GM21529 (cell line): Measurements from ENCODE around the gene SACS.
"Not testable (repeated sequence)": the region's sequence is repeated elsewhere in the genome, so short reads cannot be mapped to it uniquely, and the experiment has no call there.

Source experiments
- ATAC-seq: cut with Tn5 transposase; IDR thresholded peaks from one replicate; pipeline ENCODE4 v1.9.1; 2021; ENCODE audit not compliant: unreplicated experiment

SACS gene

GRCh38 chr13:23456437-23457210 is 23.1 kb upstream of the SACS start:
- ATAC-seq: no peak

DNA sequence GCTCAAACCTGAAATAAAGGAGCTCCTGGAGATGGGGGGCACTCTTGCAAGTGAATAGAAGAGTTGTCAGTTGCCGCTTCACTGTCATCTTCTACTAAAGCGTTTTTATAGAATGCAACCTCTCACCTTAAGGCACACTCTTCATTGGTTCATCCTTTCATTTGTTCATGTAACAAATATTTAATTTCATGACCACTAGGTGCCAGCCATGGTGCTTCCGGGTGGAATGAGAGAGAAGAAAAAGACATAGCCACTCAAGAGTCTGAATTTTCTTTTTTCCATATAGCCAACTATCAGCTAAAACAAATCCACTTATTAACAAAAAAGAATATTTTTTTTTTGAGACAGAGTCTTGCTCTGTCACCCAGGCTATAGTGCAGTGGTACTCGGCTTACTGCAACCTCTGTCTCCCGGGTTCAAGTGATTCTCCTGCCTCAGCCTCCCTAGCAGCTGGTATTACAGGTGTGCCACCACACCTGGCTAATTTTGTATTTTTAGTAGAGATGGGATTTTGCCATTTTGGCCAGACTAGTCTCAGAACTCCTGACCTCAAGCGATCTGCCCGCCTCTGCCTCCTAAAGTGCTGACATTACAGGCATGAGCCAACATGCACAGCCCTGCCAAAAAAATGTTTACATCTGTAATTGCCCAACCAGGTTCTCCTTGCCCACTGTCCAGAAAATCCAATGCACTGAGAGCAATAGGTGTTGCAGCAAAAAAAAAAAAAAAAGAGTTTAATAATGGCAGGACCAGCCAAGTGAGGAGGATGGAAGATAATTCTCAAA is 22.1 kb upstream of the SACS start:
- no peak for ATAC-seq

- no peak for ATAC-seq
Measured at GRCh38 chr13:23453132-23453531, 19.6 kb upstream of the SACS start.

GRCh38 chr13:23450340-23451046 is 17.0 kb upstream of the SACS start:
- no peak for ATAC-seq

DNA sequence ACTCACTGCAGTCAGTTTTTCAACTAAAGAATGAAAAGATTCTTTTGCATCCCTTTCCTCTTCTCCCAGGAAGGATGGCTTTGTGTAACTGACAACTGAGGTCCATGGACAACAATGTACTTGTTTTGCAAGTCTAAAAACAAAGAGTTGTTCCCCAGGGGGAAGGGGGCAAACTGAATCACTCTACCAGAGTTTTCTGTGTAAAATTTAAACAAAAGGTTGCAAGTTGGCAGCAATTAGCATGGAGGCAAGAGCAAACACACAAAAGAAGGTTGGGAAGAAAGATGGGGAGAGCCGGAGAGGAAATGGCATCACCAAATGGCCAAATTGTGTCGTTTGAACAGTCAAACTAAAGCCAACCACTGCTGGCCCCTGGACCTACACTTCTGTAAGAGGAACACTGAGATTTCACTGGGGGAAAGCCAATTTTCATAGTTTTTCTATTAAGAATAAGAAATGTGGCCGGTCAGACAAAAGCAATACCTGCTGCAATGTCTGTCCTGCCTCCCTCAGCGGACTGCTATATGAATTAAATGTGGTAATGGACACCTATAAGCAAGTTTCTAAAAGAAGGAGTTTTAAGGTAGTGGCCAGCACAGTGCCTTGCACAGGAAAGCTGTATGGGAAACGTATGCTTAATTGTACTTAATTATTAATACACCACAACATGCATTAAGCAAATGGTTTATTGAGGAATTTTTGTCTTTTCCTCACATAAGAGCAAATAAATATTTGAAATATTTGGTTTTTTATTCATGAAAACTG is 16.1 kb upstream of the SACS start:
- ATAC-seq: no peak

DNA sequence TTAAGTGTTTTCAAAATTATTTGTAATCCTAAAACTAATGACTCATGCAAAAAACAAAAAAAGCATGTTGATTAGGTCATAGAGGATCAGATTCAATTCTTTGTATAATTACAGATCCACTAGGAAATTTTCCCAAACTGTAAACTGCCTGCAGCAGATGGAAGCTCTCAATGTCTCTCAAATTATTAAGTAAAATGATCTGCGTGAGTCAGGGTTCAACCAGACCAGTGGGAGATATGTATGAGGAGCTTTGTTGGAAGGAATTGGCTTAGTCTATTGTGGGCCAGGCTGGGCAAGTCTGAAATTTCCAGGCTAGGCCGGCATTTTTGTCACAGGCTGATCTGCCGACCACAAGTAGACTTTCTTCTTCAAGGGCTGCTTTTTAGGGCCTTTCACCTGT is 14.4 kb upstream of the SACS start:
- no peak for ATAC-seq

GRCh38 chr13:23445794-23446193 is 12.3 kb upstream of the SACS start:
- no peak for ATAC-seq

DNA sequence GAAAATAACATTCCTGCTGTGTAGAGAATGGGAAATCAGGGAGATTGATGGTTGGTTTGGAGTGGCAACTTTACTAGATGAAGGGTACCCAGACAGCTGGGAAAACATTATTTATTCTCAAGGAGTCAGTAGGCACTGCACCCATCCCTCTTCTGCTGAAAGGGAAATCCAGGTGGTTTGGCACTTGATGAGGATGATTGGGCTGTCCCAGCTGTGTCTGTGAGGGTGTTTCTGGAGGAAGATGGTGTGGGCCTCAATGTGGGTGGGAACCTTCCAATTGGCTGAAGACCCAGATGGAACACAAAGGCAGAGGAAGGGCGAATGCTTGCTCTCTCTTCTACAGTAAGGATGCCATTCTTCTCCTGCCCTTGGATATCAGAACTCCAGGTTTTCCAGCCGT is 10.4 kb upstream of the SACS start:
- no peak for ATAC-seq

GRCh38 chr13:23443110-23443509 is 9.6 kb upstream of the SACS start:
- ATAC-seq: no peak

DNA sequence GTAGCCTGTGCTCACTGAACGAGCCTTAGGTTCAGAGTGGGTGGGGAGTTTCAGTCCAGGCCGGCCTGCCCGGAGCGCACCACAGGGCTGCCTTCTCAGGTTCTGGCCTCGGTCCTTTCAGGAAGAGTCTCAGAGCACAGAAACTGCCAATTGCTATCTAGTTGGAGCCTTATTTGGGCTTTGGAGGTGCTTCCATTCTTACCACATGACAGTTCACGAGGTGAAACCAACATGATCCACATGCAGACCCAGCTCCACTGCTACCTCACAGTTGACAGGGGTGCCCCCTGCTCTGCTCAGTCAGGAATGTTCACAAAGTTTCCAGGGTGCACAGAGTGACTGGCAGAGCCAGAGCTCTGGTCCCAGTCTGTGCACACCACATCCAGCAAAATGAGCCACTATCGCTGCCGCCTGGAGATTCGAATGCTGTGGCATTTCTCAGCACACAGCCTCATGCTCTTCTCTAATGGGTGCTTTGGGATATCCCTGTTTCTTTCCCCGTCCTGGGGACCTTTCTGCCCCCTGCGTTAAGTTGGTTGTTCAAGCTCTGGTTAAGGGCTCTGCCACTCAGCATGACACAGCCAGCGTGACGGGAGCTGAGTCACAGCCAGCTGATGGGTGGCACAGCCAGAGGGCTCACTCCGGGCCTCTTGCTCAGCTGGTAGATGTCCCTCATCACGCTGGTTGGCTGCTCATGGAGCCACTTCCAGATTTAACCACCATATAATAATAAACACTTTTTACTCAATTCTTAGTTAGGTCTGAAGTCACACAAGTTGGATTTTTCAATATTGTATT is 7.5 kb upstream of the SACS start:
- no peak for ATAC-seq

DNA sequence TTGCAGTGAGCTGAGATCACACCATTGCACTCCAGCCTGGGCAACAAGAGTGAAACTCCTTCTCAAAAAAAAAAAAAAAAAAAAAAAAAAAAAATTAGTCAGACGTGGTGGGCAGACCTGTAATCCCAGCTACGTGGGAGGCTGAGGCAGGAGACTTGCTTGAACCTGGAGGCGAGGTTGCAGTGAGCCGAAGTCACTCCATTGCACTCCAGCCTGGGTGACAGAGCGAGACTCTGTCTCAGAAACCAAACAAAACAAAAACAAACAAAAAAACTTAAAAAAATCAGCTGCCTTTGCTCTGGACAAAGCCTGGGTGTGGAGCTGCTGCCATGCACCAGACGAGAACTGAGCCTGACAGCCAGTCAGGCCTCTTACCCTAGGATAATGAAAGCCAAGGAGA is 6.8 kb upstream of the SACS start:
- not testable (repeated sequence) for ATAC-seq

GRCh38 chr13:23437916-23438315 is 4.4 kb upstream of the SACS start:
- no peak for ATAC-seq

GRCh38 chr13:23436680-23437079 is 3.2 kb upstream of the SACS start:
- ATAC-seq: no peak

- no peak for ATAC-seq
Measured at GRCh38 chr13:23434491-23434890, 989 bp upstream of the SACS start.

DNA sequence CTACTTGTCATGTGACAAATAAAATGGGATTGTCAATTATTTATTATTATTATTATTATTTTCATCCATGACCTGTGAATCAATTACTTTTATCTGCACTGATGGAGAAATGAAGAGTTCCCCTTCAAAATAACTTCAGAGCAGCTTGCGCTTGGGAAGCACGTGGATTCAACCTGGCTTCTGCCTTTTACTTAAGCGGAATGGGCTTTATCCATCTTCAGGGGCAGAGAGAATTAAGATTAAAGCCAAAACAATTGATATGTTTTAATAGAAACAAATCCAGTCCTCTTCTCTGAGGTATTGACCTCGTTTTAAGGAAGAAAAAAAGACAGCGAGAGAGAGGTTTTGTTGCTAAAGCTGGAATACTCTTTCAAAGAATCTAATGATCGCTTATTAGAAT is 876 bp downstream of the SACS start:
- no peak for ATAC-seq

DNA sequence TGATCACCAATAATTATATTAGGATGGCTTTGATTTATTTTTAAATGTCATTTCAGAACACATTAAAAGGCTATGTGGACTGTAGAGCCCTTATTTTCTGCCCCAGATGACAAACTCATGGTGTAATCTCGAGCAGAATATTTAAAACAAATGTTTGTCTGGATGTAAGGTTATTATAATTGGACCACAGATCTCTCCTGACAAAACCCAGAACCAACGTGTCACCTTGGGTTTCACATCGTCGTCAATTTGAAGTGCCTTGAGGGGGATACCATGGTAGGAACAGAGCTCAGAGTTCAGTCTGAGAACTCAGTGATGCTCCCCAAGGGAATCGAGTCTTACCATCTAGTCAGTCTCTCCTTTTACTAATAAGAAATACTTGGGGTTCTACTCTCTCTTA is 2.8 kb downstream of the SACS start:
- no peak for ATAC-seq

DNA sequence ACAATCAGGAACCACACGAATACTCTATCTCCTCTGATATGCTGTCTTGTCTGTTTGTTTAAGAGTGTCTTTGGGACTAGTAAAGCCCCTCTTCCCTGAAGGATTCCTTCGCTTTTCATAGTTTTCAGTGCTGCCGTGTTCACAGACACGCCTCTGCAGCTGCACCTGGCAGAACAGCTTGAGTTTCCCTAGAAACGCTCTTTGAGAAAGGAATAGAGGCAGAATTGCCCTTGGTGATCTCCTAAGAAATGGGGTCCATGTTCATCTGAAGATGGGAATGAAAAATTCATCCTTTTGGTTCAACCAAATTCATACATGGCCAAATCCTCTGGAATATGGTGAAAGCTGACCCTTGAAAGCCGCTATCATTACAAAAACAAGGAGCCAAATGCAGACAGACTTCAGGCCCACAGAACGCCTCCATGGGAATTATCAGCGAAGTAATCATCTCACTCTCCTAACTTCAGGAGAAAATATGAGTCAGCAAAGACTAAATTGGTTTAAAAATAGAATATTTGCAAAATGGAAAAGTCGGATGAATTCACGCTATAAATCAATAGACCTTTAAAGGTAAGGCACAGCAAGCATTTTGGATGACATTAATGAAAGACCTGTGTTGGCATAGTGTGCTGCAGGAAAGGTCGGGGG is 5.5 kb downstream of the SACS start:
- ATAC-seq: no peak

- no peak for ATAC-seq
Measured at GRCh38 chr13:23427342-23427843, 6.1 kb downstream of the SACS start.

DNA sequence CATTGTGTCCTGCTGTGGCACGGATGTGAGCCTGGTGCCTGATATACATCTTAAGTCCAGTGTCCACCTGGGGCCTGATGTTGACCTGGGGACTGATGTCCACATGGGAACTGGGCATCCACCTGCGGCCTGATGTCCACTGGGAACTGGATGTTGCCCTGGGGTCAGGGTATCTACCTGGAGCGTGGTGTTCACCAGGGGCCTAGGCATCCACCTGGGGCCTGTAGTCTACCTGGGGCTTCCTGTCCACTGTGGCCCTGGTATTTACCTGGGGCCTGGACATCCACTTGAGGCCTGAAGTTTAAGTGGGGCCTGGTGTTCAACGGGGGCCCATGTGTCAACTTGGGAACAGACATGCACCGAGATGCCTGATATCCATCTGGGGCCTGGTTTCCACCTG is 11.9 kb downstream of the SACS start:
- ATAC-seq: no peak
